Daoy (cell line): ENCODE data around the gene MAML3. TPM values are rescaled to one million over a fixed set of nuclear protein-coding genes. Genes with fewer than 3 reads are reported as not detected.

Source experiments
- total RNA-seq: library from RNA; depleted of rRNA; stranded (reverse); fragments of >200 nt; shearing (Covaris generic); gene quantifications from 2 replicates; pipeline ENCODE4 v1.2.3, GENCODE V29; 2014; rRNA removed

The MAML3 gene
- total RNA-seq, 1 experiment from 2014 or later: 2.7 TPM

Other genes with a start within 250 kb of the MAML3 start
- 46.4 and 63.7 TPM in 2 replicates for gene SCOC, start 219.5 kb upstream of the MAML3 start, total RNA-seq